ENCODE data around the gene SYNGR1.
A peak's percentile ranks its signal among the peaks of the same experiment; 100 is the strongest.

Gene SYNGR1

DNA sequence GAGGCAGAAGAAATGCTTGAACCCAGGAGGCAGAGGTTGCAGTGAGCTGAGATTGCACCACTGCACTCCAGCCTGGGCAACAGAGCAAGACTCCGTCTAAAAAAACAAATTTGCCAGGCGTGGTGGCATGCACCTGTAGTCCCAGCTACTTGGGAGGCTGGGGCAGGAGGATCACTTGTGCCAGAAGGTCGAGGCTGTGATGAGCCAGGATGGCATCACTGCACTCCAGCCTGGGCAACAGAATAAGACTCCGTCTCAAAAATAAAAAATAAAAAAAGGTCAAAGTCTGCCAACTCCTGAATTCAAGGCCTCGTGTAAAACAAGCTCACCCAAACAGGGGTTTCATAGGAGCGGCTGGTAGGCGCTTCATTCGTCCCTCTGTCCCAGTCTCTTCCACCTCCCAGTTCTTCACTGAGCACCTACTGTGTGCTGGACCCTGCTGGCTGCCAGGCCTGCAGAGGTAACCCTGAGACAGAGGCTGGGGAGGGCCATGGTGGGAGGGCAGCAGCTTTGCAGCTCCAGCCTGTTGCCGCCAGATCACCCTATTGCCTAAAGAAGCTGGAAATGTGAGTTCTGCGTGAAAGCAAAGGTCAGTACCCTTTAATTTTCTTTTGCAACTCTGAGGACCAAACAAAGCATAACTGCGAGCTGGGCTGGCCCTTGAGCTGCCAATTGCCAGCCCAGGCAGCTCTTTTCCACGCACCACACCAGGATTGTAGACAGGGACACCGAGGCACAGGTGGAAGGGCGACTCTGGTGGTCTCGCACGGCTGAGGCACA is 45.7 kb upstream of the SYNGR1 start:
- no peak overlapping the region for H3K27ac ChIP-seq
- TF ChIP-seq, protein P1, sequence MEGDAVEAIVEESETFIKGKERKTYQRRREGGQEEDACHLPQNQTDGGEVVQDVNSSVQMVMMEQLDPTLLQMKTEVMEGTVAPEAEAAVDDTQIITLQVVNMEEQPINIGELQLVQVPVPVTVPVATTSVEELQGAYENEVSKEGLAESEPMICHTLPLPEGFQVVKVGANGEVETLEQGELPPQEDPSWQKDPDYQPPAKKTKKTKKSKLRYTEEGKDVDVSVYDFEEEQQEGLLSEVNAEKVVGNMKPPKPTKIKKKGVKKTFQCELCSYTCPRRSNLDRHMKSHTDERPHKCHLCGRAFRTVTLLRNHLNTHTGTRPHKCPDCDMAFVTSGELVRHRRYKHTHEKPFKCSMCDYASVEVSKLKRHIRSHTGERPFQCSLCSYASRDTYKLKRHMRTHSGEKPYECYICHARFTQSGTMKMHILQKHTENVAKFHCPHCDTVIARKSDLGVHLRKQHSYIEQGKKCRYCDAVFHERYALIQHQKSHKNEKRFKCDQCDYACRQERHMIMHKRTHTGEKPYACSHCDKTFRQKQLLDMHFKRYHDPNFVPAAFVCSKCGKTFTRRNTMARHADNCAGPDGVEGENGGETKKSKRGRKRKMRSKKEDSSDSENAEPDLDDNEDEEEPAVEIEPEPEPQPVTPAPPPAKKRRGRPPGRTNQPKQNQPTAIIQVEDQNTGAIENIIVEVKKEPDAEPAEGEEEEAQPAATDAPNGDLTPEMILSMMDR (conservative IDR thresholded peaks at IDR 0.05) = no peak
- no peak for TF ChIP-seq ZFX (IDR thresholded peaks at IDR 0.05)

DNA sequence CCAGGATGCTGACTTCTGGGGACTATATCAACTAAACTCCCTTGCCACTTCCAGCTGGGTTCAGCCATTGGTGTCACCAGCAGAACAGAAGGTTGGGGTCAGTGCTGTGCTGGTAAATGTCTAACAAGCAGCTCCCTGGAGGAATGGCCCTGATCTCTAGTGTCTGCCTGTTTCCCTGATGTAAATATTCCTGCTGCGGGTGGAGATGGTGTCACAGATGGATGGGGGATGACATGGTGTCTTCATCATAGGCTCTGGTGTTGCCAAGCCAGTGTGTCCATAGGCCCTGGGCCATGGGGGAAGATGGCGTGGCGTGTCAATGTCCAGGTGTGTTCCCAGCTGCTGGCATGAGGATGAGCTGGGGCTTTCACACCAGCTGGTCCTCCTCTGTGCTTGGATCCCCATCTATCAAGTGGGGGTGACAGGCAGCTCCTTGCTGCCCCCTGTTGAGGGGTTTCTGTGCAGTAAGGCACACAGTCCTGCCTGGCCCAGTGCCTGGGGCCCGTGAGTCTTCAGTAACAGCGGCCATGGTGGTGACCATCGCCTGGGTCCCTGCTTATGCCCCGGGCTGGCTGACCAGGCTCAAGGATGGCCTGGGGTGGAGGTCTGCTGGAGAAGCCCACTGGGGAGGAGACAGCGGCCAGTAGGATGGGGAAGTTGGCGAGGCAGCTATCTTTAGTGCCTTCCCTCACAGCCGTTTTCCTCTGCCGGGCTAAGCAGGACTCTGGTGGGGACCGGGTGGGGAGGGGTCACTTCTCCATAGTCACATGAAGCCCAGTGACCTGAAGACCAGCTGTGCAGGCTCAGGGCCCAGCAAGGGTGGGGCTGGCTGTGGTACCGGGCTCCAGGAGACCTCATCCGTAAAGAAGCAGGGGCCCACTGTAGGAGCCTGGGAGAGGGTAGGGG is 43.1 kb upstream of the SYNGR1 start:
- no peak overlapping the region for H3K27ac ChIP-seq
- TF ChIP-seq ZFX (IDR thresholded peaks at IDR 0.05) = no peak
- TF ChIP-seq, protein P1 (conservative IDR thresholded peaks at IDR 0.05) = no peak

DNA sequence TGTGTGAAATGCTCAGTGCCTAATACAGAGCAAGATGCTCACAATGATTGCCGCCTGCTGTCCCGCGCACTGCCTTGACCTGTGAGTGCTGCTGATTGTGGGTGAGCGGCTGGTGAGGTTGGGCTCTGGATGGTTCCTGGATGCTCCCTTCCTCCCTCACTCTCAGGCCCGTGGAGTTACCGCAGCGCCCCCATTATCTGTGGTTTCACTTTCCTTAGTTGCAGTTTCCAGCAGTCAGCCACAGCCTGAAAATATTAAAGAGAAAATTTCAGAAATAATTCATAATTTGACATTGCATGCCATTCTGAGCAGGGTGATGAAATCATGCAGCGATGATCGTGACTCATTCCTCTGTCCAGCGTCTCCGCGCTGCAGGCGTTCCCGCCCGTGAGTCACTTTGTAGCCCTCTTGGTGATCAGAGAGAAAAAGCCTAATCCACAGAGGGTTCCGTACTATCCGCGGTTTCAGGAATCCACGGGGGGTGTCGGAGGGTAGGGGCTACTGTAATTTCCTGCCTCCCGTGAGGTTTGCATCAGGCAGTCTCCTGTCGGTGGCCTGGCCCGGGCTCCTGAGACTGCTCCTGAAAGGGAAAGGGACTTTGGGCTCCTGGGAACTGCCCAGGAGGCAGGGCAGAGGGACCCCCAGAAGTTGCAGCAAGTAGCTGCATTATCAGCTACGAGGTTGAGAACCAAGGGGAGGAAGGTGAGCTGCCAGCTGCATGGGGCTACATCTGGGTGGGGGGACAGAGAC is 41.0 kb upstream of the SYNGR1 start:
- TF ChIP-seq, protein P1 (conservative IDR thresholded peaks at IDR 0.05) = no peak
- no peak for TF ChIP-seq ZFX (IDR thresholded peaks at IDR 0.05)
- H3K27ac ChIP-seq = no peak overlapping the region

DNA sequence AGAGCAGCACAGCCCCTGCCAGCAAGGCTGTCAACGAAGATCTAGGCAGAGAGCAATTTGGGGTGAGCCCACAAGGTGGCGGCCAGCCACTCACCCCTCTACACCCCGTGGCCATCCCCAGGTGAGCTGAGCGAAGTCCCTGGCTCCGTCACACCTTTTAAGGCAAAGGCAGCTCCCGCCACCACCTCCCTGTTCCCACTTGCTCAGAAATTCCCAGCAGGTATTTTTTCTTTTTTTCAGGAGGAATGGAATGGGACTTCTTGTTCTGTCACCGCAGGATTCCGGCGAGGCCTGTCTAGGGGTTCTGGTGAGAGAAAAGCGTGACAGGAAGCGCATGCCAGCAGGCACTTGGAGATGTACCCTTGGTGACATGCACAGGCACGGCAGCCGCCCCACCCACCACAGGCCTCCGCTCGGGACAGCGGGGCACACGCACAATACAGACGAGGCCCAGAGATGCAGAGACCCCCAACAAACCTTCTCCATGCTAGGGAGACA is 40.4 kb upstream of the SYNGR1 start:
- TF ChIP-seq, protein P1 (conservative IDR thresholded peaks at IDR 0.05) = no peak
- TF ChIP-seq ZFX (IDR thresholded peaks at IDR 0.05) = no peak
- no peak overlapping the region for H3K27ac ChIP-seq

DNA sequence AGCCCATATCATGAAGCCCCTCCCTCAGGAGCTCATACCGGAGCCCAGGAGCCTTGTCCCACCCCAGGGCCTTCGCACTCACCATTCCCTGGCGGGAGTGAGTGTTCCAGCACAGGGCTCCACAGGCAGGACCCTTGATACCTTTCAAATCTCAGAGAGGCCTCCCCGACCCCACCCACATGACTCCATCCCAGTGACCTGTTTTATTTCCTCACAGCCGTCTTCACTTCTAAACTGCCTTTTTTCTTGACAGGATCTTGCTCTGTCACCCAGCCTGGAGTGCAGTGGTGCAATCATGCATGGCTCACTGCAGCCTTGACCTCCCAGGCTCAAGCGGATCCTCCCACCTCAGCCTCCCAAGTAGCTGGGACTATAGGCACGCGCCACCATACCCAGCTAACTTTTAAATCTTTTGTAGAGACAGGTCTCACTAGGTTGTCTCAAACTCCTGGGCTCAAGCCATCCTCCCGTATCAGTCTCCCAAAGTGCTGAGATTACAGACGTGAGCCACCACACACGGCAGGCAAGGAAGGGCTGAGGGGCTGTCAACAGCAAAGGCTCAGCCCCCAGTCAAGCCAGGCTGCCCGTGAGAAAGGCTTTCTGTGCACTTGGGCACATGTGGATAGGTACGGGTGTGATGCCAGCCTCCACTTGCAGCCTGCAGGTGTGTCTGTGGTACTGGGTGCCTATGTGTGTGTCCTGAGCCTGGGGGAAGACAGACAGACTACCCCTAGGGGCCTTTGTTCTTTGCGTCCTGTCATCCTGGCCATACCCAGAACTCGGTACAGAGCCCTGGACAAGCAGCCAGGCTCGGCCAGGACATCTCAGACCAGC is 39.7 kb upstream of the SYNGR1 start:
- TF ChIP-seq, protein P1 (conservative IDR thresholded peaks at IDR 0.05) = no peak
- no peak for TF ChIP-seq ZFX (IDR thresholded peaks at IDR 0.05)
- no peak overlapping the region; the same call in 1 of the 2 replicates for H3K27ac ChIP-seq

DNA sequence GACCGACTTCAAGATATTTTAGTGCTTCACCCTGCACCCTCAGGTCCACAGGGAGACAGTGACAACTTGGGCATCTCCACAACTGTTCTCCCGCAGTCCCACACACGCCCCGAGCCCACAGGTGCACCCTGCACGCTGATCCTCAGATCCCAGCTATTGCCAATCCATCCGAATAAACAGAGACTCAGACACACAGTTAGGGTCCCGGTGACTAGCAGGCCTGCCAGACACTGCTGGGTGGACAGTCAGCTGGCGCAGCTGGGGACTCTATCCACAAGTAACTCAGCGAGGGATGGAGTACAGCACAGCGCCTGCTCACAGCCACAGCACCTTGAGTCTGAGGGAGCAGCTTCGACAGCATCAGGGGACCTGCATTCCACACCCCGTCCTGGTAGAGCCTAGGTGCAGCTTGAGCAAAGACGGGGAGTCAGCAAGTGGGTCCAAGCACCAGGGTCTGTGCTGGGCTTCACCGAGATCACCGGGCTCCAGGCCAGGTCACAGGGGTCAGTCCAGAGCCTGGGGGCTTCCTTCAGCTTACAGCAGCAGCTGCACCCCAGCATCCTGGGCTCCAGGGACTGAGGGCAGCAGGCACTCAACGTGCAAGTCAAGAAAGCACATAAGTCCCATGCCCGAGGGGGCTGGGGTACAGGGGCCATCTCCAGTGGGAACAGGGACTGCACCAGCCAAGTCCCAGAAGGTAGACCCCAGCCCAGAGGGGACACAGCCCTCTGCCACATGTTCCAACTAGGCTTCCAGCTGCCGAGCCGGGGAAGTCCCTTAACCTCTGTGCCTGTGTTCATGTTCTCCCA is 38.0 kb upstream of the SYNGR1 start:
- H3K27ac ChIP-seq = peak overlapping the region; percentile 15
- no peak for TF ChIP-seq ZFX (IDR thresholded peaks at IDR 0.05)
- TF ChIP-seq, protein P1 (conservative IDR thresholded peaks at IDR 0.05) = no peak

Data from C4-2B (cell line).